GM12878 (cell line): ENCODE results near the gene DDX51. TPM values are rescaled to one million over a fixed set of nuclear protein-coding genes. Genes with fewer than 3 reads are reported as not detected.

Source experiments
- ATAC-seq: fragments of 200-7000 bp; cut with Tn5 transposase; 3 replicates; pipeline ENCODE4 v1.9.1; 2020; ENCODE audit warnings: mild to moderate bottlenecking, moderate library complexity
- BruUV-seq: library from RNA; stranded (reverse); fragments of 400-500 nt; replicated peaks from 2 replicates; lab custom pipeline; 2021; lab: Mats Ljungman, UMichigan
- CTCF ChIA-PET: fragments of 300-600 bp; sonication (Branson Sonifier 250); formaldehyde crosslinking; extraction: SDS; loops from one replicate; lab custom pipeline; 2021; ENCODE audit warnings: inconsistent platforms; lab: Yijun Ruan, JAX
- POLR2A ChIA-PET: fragments of 350-600 bp; formaldehyde crosslinking; extraction: SDS; loops from one replicate; lab custom pipeline; 2021; ENCODE audit warnings: inconsistent platforms; lab: Charles Lee
- RAD21 ChIA-PET: fragments of 300-600 bp; sonication (Branson Sonifier 250); formaldehyde crosslinking; loops from one replicate; lab custom pipeline; 2023; ENCODE audit warnings: antibody characterized with exemption; ENCODE audit not compliant: unreplicated experiment; lab: Charles Lee
- SMC1A ChIA-PET: fragments of 300-600 bp; sonication (Branson Sonifier 250); formaldehyde crosslinking; loops from one replicate; lab custom pipeline; 2023; ENCODE audit not compliant: unreplicated experiment, uncharacterized antibody; lab: Charles Lee
- DNase-seq: peaks from one replicate; pipeline ENCODE4 v3.0.0-alpha.2; 2011; ENCODE audit warnings: low read depth, low spot score
- FAIRE-seq: peaks from 3 replicates; lab custom pipeline; 2011; peaks lifted over from hg19 to GRCh38; lab: Jason Lieb, UNC
- H2AFZ ChIP-seq: 2 replicates; pipeline ENCODE4 v1.6.0; 2011; ENCODE audit warnings: low read depth, low read length, control low read depth; ENCODE audit not compliant: control insufficient read depth
- H3K27ac ChIP-seq: 2 replicates; pipeline ENCODE4 v1.5.1; 2011; ENCODE audit warnings: control low read depth; ENCODE audit not compliant: control insufficient read depth, insufficient read depth
- H3K27me3 ChIP-seq, 2 experiments: replicated peaks in 1 of 2; 2 replicates each; pipeline versions ENCODE4 v1.6.0 to v1.6.1; 2011; ENCODE audit warnings: low read length in 1 of 2; ENCODE audit not compliant: control insufficient read depth in 2 of 2, insufficient read depth in 2 of 2
- H3K36me3 ChIP-seq, 2 experiments: 2 replicates each; pipeline ENCODE4 v1.5.1; 2011; ENCODE audit warnings: low read length in 1 of 2; ENCODE audit not compliant: control insufficient read depth in 2 of 2, insufficient read depth in 2 of 2
- H3K4me1 ChIP-seq: 2 replicates; pipeline ENCODE4 v1.6.1; 2011; ENCODE audit warnings: mild to moderate bottlenecking, low read length, moderate library complexity, mixed read lengths; ENCODE audit not compliant: control insufficient read depth, insufficient read depth
- H3K4me2 ChIP-seq: 2 replicates; pipeline ENCODE4 v1.6.0; 2011; ENCODE audit warnings: control low read depth; ENCODE audit not compliant: control insufficient read depth, insufficient read depth
- H3K4me3 ChIP-seq: fragments of 200-600 bp; sonication (generic); 2 replicates; pipeline ENCODE4 v1.5.1; 2016
- H3K79me2 ChIP-seq: 2 replicates; pipeline ENCODE4 v1.6.0; 2011; ENCODE audit warnings: low read length; ENCODE audit not compliant: control insufficient read depth, insufficient read depth
- H3K9ac ChIP-seq: 2 replicates; pipeline ENCODE4 v1.8.0; 2011; ENCODE audit warnings: low read length, control low read depth, mixed read lengths; ENCODE audit not compliant: control insufficient read depth, insufficient read depth
- H3K9me3 ChIP-seq: replicated peaks from 3 replicates; pipeline ENCODE4 v1.5.1; 2011; ENCODE audit warnings: mild to moderate bottlenecking, low read length; ENCODE audit not compliant: control insufficient read depth, insufficient read depth
- H4K20me1 ChIP-seq: 2 replicates; pipeline ENCODE4 v1.6.0; 2011; ENCODE audit not compliant: control insufficient read depth, insufficient read depth
- BMI1 ChIP-seq: fragments of 450-650 bp; IDR thresholded peaks from 2 replicates; pipeline ENCODE4 v1.6.1; 2016; ENCODE audit warnings: mild to moderate bottlenecking, moderate library complexity, borderline replicate concordance
- CEBPB ChIP-seq, 2 experiments: fragments of 150-350 bp in 1 of 2; IDR thresholded peaks; 2 replicates each; pipeline ENCODE4 v1.6.1; 2012 to 2014; ENCODE audit warnings: low read depth in 2 of 2, low read length in 2 of 2, borderline replicate concordance in 1 of 2, inconsistent platforms in 1 of 2
- E2F8 ChIP-seq: fragments of 450-650 bp; IDR thresholded peaks from 2 replicates; pipeline ENCODE4 v1.6.1; 2018; ENCODE audit warnings: mild to moderate bottlenecking, low read depth, moderate library complexity; ENCODE audit not compliant: partially characterized antibody
- HCFC1 ChIP-seq: fragments of 150-350 bp; IDR thresholded peaks from 2 replicates; pipeline ENCODE4 v1.6.1; 2014; ENCODE audit warnings: low read length
- HDAC2 ChIP-seq: fragments of 200-600 bp; sonication (generic); IDR thresholded peaks from 2 replicates; pipeline ENCODE4 v1.6.1; 2017
- MYB ChIP-seq: fragments of 150-350 bp; IDR thresholded peaks from 2 replicates; pipeline ENCODE4 v1.6.1; 2014; ENCODE audit warnings: mild to moderate bottlenecking, low read depth, low read length, borderline replicate concordance
- NR2F1 ChIP-seq: fragments of 450-650 bp; conservative IDR thresholded peaks from 2 replicates; pipeline ENCODE4 v1.6.1; 2017; ENCODE audit warnings: mild to moderate bottlenecking
- PML ChIP-seq: IDR thresholded peaks from 2 replicates; pipeline ENCODE4 v1.6.1; 2012; ENCODE audit warnings: low read length, inconsistent platforms
- RB1 ChIP-seq: fragments of 450-650 bp; formaldehyde crosslinking; IDR thresholded peaks from 2 replicates; pipeline ENCODE4 v1.6.1; 2017; ENCODE audit warnings: mild to moderate bottlenecking, borderline replicate concordance
- RBBP5 ChIP-seq: fragments of 200-600 bp; sonication (generic); conservative IDR thresholded peaks from 2 replicates; pipeline ENCODE4 v1.6.1; 2016
- SMAD1 ChIP-seq: fragments of 450-650 bp; IDR thresholded peaks from 2 replicates; pipeline ENCODE4 v1.6.1; 2018; ENCODE audit warnings: mild to moderate bottlenecking, low read depth; ENCODE audit not compliant: partially characterized antibody
- SRF ChIP-seq, 2 experiments: IDR thresholded peaks; 2 replicates each; pipeline ENCODE4 v1.6.1; 2011; ENCODE audit warnings: low read depth in 2 of 2, low read length in 2 of 2, mild to moderate bottlenecking in 1 of 2, moderate library complexity in 1 of 2
- ZNF217 ChIP-seq: fragments of 450-650 bp; IDR thresholded peaks from 2 replicates; pipeline ENCODE4 v1.6.1; 2017; ENCODE audit warnings: antibody characterized with exemption, mild to moderate bottlenecking
- ZSCAN29 ChIP-seq: fragments of 450-650 bp; IDR thresholded peaks from 2 replicates; pipeline ENCODE4 v1.6.1; 2017; ENCODE audit warnings: mild to moderate bottlenecking, moderate library complexity
- WGBS: methylation state at CpG from one replicate; pipeline ENCODE4 v1.1.6; 2016; ENCODE audit warnings: low lambda C conversion rate; ENCODE audit not compliant: insufficient replicate concordance, insufficient coverage; ENCODE audit errors: missing lambda C conversion rate; 5-methylcytosine and 5-hydroxymethylcytosine counted together
- in situ Hi-C: fragments of 300-500 bp; cut with MboI; formaldehyde crosslinking; loops from 9 replicates; pipeline ENCODE4 v1.14.3; 2018; ENCODE audit warnings: mixed read lengths
- intact Hi-C: fragments of 100-400 bp; cut with micrococcal nuclease; formaldehyde crosslinking; loops from one replicate; pipeline ENCODE4 v1.14.2; 2022; ENCODE audit not compliant: unreplicated experiment
- polyA plus RNA-seq, 11 experiments: library from polyadenylated mRNA; depleted of rRNA in 4 of 11; unstranded in 6 of 11; stranded (reverse) in 5 of 11; fragments of >200 nt; fragmentation: Nextera tagmentation in 4 of 11; fragmentation: Illumina TruSeq in 1 of 11; extraction: Ambion mirVana in 4 of 11; extraction: Trizol in 1 of 11; gene quantifications; 1 replicate in 1 of 11; 2 replicates in 10 of 11; pipeline versions ENCODE4 v1.2.1 to v1.2.3, GENCODE V29; 2011 to 2016; ENCODE audit warnings: inconsistent platforms in 2 of 11, missing spikeins in 2 of 11, low read depth in 1 of 11
- total RNA-seq, 4 experiments: library from RNA; depleted of rRNA in 3 of 4; stranded (reverse); fragments of >200 nt in 3 of 4; fragmentation: Illumina TruSeq in 1 of 4; extraction: Trizol in 1 of 4; gene quantifications; 2 replicates each; pipeline versions ENCODE4 v1.2.1 to v1.2.3, GENCODE V29; 2013 to 2021
- TF ChIP-seq, protein P1 (sequence below): IDR thresholded peaks from 2 replicates; pipeline ENCODE4 v1.6.1; 2012; ENCODE audit warnings: improper control_type of control experiment, low read depth, low read length; ENCODE audit not compliant: insufficient replicate concordance

The DDX51 gene
- total and polyA plus RNA-seq, 10 of the 15 experiments (the other 5 are each of a cell fraction or from before 2014, with no cell fraction given) = 0.97 to 29.1 (median 9.8) TPM

- BruUV-seq = no TSS peak
- TF ChIP-seq NR2F1 (no peak), ZSCAN29 (no peak), RBBP5 (no peak), HCFC1 (no peak), PML (no peak), BMI1 (no peak), SRF (IDR thresholded peaks at IDR 0.05; ENCODE audit: low read depth in 2 of 2, low read length in 2 of 2) (no peak), CEBPB (IDR thresholded peaks at IDR 0.05; ENCODE audit: borderline replicate concordance in 1 of 2, low read depth in 2 of 2, low read length in 2 of 2) (no peak), E2F8 (no peak), MYB (no peak), RB1 (no peak), ZNF217 (no peak), SMAD1 (no peak), HDAC2 (no peak)
- TF ChIP-seq, protein P1, sequence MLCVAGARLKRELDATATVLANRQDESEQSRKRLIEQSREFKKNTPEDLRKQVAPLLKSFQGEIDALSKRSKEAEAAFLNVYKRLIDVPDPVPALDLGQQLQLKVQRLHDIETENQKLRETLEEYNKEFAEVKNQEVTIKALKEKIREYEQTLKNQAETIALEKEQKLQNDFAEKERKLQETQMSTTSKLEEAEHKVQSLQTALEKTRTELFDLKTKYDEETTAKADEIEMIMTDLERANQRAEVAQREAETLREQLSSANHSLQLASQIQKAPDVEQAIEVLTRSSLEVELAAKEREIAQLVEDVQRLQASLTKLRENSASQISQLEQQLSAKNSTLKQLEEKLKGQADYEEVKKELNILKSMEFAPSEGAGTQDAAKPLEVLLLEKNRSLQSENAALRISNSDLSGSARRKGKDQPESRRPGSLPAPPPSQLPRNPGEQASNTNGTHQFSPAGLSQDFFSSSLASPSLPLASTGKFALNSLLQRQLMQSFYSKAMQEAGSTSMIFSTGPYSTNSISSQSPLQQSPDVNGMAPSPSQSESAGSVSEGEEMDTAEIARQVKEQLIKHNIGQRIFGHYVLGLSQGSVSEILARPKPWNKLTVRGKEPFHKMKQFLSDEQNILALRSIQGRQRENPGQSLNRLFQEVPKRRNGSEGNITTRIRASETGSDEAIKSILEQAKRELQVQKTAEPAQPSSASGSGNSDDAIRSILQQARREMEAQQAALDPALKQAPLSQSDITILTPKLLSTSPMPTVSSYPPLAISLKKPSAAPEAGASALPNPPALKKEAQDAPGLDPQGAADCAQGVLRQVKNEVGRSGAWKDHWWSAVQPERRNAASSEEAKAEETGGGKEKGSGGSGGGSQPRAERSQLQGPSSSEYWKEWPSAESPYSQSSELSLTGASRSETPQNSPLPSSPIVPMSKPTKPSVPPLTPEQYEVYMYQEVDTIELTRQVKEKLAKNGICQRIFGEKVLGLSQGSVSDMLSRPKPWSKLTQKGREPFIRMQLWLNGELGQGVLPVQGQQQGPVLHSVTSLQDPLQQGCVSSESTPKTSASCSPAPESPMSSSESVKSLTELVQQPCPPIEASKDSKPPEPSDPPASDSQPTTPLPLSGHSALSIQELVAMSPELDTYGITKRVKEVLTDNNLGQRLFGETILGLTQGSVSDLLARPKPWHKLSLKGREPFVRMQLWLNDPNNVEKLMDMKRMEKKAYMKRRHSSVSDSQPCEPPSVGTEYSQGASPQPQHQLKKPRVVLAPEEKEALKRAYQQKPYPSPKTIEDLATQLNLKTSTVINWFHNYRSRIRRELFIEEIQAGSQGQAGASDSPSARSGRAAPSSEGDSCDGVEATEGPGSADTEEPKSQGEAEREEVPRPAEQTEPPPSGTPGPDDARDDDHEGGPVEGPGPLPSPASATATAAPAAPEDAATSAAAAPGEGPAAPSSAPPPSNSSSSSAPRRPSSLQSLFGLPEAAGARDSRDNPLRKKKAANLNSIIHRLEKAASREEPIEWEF = no peak
Observed at GRCh38 chr12:132089407-132089910, 54.7 kb downstream of the DDX51 start.

More at GRCh38 chr12:132089407-132089910, 54.7 kb downstream of the DDX51 start:
- Histone ChIP-seq H3K27ac (no peak overlapping the region), H3K9me3 (no peaks in the 10 kb centered on the region), H3K4me1 (no peaks in the 10 kb centered on the region; the same call in 1 of the 2 replicates), H3K4me2 (no peak overlapping the region), H3K4me3 (no peak overlapping the region), H2AFZ (no peak overlapping the region), H3K9ac (no peak overlapping the region), H3K36me3 (peaks cover 0 to 6% of the 10 kb centered on the region in 2 experiments; a peak in 3 of 4 replicates), H3K27me3 (no peaks in the 10 kb centered on the region), H4K20me1 (no peaks in the 10 kb centered on the region), H3K79me2 (peaks cover 18% of the 10 kb centered on the region)
- ATAC-seq (no peak), DNase-seq (no peak), FAIRE-seq (no peak)
- RAD21 ChIA-PET = no interaction called here
- SMC1A ChIA-PET = no interaction called here
- CTCF ChIA-PET = no interaction called here
- 77% methylated on average over 4 of the region's 4 CpGs for WGBS
- intact Hi-C loops = no loop called here
- POLR2A ChIA-PET = no interaction called here
- in situ Hi-C loops = no loop called here
